ENCODE data around the gene UAP1.
"Not testable (repeated sequence)": the region's sequence is repeated elsewhere in the genome, so short reads cannot be mapped to it uniquely, and the experiment has no call there.

The UAP1 gene

GRCh38 chr1:162599451-162599850 is 37.9 kb downstream of the UAP1 start:
- Histone ChIP-seq H3K9me3 (no peaks in the 10 kb centered on the region), H3K36me3 (peaks cover 57% of the 10 kb centered on the region), H3K9ac (no peak overlapping the region), H3K4me1 (no peaks in the 10 kb centered on the region), H3K27ac (no peak overlapping the region), H3K27me3 (no peaks in the 10 kb centered on the region), H3K4me3 (no peak overlapping the region), H4K20me1 (no peaks in the 10 kb centered on the region), H3K4me2 (no peak overlapping the region)
- no peak for TF ChIP-seq Cebpa-rat (IDR thresholded peaks at IDR 0.05)

- not testable (repeated sequence) for H3K9ac ChIP-seq
These were observed 41.6 kb downstream of the UAP1 start for GRCh38 chr1:162603117-162603516.

GRCh38 chr1:162605225-162605927 is 43.9 kb downstream of the UAP1 start:
- Histone ChIP-seq H3K27ac (no peak overlapping the region), H4K20me1 (no peaks in the 10 kb centered on the region), H3K4me1 (no peaks in the 10 kb centered on the region), H3K4me2 (no peak overlapping the region), H3K4me3 (no peak overlapping the region), H3K27me3 (no peaks in the 10 kb centered on the region), H3K9ac (no peak overlapping the region), H3K36me3 (peaks cover 21% of the 10 kb centered on the region), H3K9me3 (no peaks in the 10 kb centered on the region)
- TF ChIP-seq Cebpa-rat (IDR thresholded peaks at IDR 0.05): no peak

More at GRCh38 chr1:162603117-162603516, 41.6 kb downstream of the UAP1 start:
- not testable (repeated sequence) for H3K27ac ChIP-seq, H3K4me1 ChIP-seq, H3K4me3 ChIP-seq, H4K20me1 ChIP-seq, H3K9me3 ChIP-seq, H3K4me2 ChIP-seq, H3K27me3 ChIP-seq
- H3K36me3 ChIP-seq: peaks cover 35% of the 10 kb centered on the region

- no peak for TF ChIP-seq Cebpa-rat (IDR thresholded peaks at IDR 0.05)
- Histone ChIP-seq H3K4me1 (no peaks in the 10 kb centered on the region), H3K27me3 (no peaks in the 10 kb centered on the region), H3K9ac (no peak overlapping the region), H3K27ac (no peak overlapping the region), H3K9me3 (no peaks in the 10 kb centered on the region), H3K4me3 (no peak overlapping the region), H3K4me2 (no peak overlapping the region), H3K36me3 (no peaks in the 10 kb centered on the region), H4K20me1 (no peaks in the 10 kb centered on the region)
These were observed 47.8 kb downstream of the UAP1 start for GRCh38 chr1:162609306-162609705.

GRCh38 chr1:162612606-162613400 is 51.3 kb downstream of the UAP1 start:
- H3K4me2 ChIP-seq: no peak overlapping the region
- H3K36me3 ChIP-seq: no peaks in the 10 kb centered on the region; the same call in 1 of the 2 replicates
- peaks cover 15% of the 10 kb centered on the region for H3K9me3 ChIP-seq
- H4K20me1 ChIP-seq: no peaks in the 10 kb centered on the region
- H3K27me3 ChIP-seq: no peaks in the 10 kb centered on the region
- H3K9ac ChIP-seq: no peak overlapping the region
- no peaks in the 10 kb centered on the region for H3K4me1 ChIP-seq
- H3K4me3 ChIP-seq: no peak overlapping the region
- no peak overlapping the region for H3K27ac ChIP-seq
- TF ChIP-seq Cebpa-rat (IDR thresholded peaks at IDR 0.05): no peak

- H3K36me3 ChIP-seq: no peaks in the 10 kb centered on the region; the same call in 1 of the 2 replicates
- no peak overlapping the region for H3K4me2 ChIP-seq
- H3K4me1 ChIP-seq: no peaks in the 10 kb centered on the region
- peaks cover 16% of the 10 kb centered on the region for H3K9me3 ChIP-seq
- no peak overlapping the region for H3K9ac ChIP-seq
- no peak overlapping the region for H3K4me3 ChIP-seq
- no peaks in the 10 kb centered on the region for H4K20me1 ChIP-seq
- TF ChIP-seq Cebpa-rat (IDR thresholded peaks at IDR 0.05): no peak
- no peak overlapping the region for H3K27ac ChIP-seq
- no peaks in the 10 kb centered on the region for H3K27me3 ChIP-seq
These were observed 55.3 kb downstream of the UAP1 start for GRCh38 chr1:162616848-162617247.

GRCh38 chr1:162617513-162617912 is 56.0 kb downstream of the UAP1 start:
- H3K4me2 ChIP-seq: no peak overlapping the region
- no peak overlapping the region for H3K27ac ChIP-seq
- no peak for TF ChIP-seq Cebpa-rat (IDR thresholded peaks at IDR 0.05)
- H3K9ac ChIP-seq: no peak overlapping the region
- H3K9me3 ChIP-seq: peaks cover 16% of the 10 kb centered on the region
- no peaks in the 10 kb centered on the region for H3K4me1 ChIP-seq
- no peaks in the 10 kb centered on the region for H4K20me1 ChIP-seq
- H3K27me3 ChIP-seq: no peaks in the 10 kb centered on the region
- no peaks in the 10 kb centered on the region; the same call in 1 of the 2 replicates for H3K36me3 ChIP-seq
- no peak overlapping the region for H3K4me3 ChIP-seq

- H3K27ac ChIP-seq: no peak overlapping the region
- peaks cover 16% of the 10 kb centered on the region for H3K9me3 ChIP-seq
- H3K4me3 ChIP-seq: no peak overlapping the region
- H3K27me3 ChIP-seq: no peaks in the 10 kb centered on the region
- no peak overlapping the region for H3K9ac ChIP-seq
- no peaks in the 10 kb centered on the region for H3K4me1 ChIP-seq
- H3K4me2 ChIP-seq: no peak overlapping the region
- H4K20me1 ChIP-seq: no peaks in the 10 kb centered on the region
- TF ChIP-seq Cebpa-rat (IDR thresholded peaks at IDR 0.05): no peak
- no peaks in the 10 kb centered on the region; the same call in 1 of the 2 replicates for H3K36me3 ChIP-seq
These were observed 57.6 kb downstream of the UAP1 start for GRCh38 chr1:162619076-162619475.

- Histone ChIP-seq H3K9me3 (peaks cover 16% of the 10 kb centered on the region), H3K9ac (no peak overlapping the region), H3K4me3 (no peak overlapping the region), H3K4me2 (no peak overlapping the region), H3K36me3 (no peaks in the 10 kb centered on the region; the same call in 1 of the 2 replicates), H3K27me3 (no peaks in the 10 kb centered on the region), H4K20me1 (no peaks in the 10 kb centered on the region), H3K4me1 (no peaks in the 10 kb centered on the region), H3K27ac (no peak overlapping the region)
- no peak for TF ChIP-seq Cebpa-rat (IDR thresholded peaks at IDR 0.05)
These were observed 59.7 kb downstream of the UAP1 start for GRCh38 chr1:162621256-162621655.

GRCh38 chr1:162625679-162626078 is 64.2 kb downstream of the UAP1 start:
- no peaks in the 10 kb centered on the region for H3K4me1 ChIP-seq
- no peaks in the 10 kb centered on the region for H3K9me3 ChIP-seq
- H3K4me3 ChIP-seq: no peak overlapping the region
- H3K27ac ChIP-seq: no peak overlapping the region
- H3K27me3 ChIP-seq: no peaks in the 10 kb centered on the region
- H3K9ac ChIP-seq: no peak overlapping the region
- H3K36me3 ChIP-seq: no peaks in the 10 kb centered on the region
- no peak for TF ChIP-seq Cebpa-rat (IDR thresholded peaks at IDR 0.05)
- no peak overlapping the region for H3K4me2 ChIP-seq
- H4K20me1 ChIP-seq: no peaks in the 10 kb centered on the region
